HUES64 (cell line): ENCODE data around the gene ROR2.

Experiments
- H3K27ac ChIP-seq: 2 replicates; pipeline ENCODE4 v1.7.0; 2013; ENCODE audit warnings: low read depth, low read length, inconsistent platforms
- H3K27me3 ChIP-seq: 2 replicates; pipeline ENCODE4 v1.6.1; 2013; ENCODE audit warnings: mild to moderate bottlenecking, low read length; ENCODE audit not compliant: insufficient read depth
- H3K36me3 ChIP-seq: 2 replicates; pipeline ENCODE4 v1.6.1; 2013; ENCODE audit warnings: mild to moderate bottlenecking, low read length; ENCODE audit not compliant: insufficient read depth
- H3K4me1 ChIP-seq: 2 replicates; pipeline ENCODE4 v1.6.1; 2013; ENCODE audit warnings: mild to moderate bottlenecking, low read length, moderate library complexity; ENCODE audit not compliant: insufficient read depth
- H3K4me3 ChIP-seq: 2 replicates; pipeline ENCODE4 v1.5.1; 2013; ENCODE audit warnings: mild to moderate bottlenecking, low read length, moderate library complexity
- H3K9ac ChIP-seq: 2 replicates; pipeline ENCODE4 v1.6.1; 2013; ENCODE audit warnings: mild to moderate bottlenecking, low read depth, low read length
- H3K9me3 ChIP-seq: 2 replicates; pipeline ENCODE4 v1.6.1; 2013; ENCODE audit warnings: low read depth, low read length; ENCODE audit not compliant: insufficient read depth
- WGBS: fragments of 150-250, 120-280 bp; methylation state at CpG from one replicate; pipeline ENCODE4 v1.1.7; 2013; ENCODE audit warnings: missing lambda C conversion rate; 5-methylcytosine and 5-hydroxymethylcytosine counted together

The ROR2 gene

GRCh38 chr9:91660521-91660920 is 289.5 kb downstream of the ROR2 start:
- Histone ChIP-seq H3K9me3 (no peaks in the 10 kb centered on the region), H3K36me3 (no peaks in the 10 kb centered on the region), H3K4me3 (no peak overlapping the region), H3K9ac (no peak overlapping the region), H3K27me3 (no peaks in the 10 kb centered on the region), H3K4me1 (0 out of 2 replicates have a peak, but pooled peaks cover 5% of the 10 kb centered on the region), H3K27ac (no peak overlapping the region)
- WGBS: 83% methylated on average over 1 of the region's 1 CpG

- H3K27me3 ChIP-seq: no peaks in the 10 kb centered on the region
- no peaks in the 10 kb centered on the region for H3K9me3 ChIP-seq
- no peak overlapping the region for H3K9ac ChIP-seq
- WGBS: 71% methylated on average over 5 of the region's 6 CpGs
- H3K27ac ChIP-seq: no peak overlapping the region
- H3K4me3 ChIP-seq: no peak overlapping the region
- H3K4me1 ChIP-seq: 0 out of 2 replicates have a peak, but pooled peaks cover 5% of the 10 kb centered on the region
- H3K36me3 ChIP-seq: no peaks in the 10 kb centered on the region
Measured at GRCh38 chr9:91659529-91660495, 290.2 kb downstream of the ROR2 start.

GRCh38 chr9:91658513-91659105 is 291.4 kb downstream of the ROR2 start:
- no peaks in the 10 kb centered on the region for H3K27me3 ChIP-seq
- no peak overlapping the region for H3K27ac ChIP-seq
- H3K4me1 ChIP-seq: 0 out of 2 replicates have a peak, but pooled peaks cover 5% of the 10 kb centered on the region
- no peaks in the 10 kb centered on the region for H3K36me3 ChIP-seq
- H3K9ac ChIP-seq: no peak overlapping the region
- WGBS: 95% methylated on average over 9 of the region's 9 CpGs
- no peak overlapping the region for H3K4me3 ChIP-seq
- no peaks in the 10 kb centered on the region for H3K9me3 ChIP-seq

DNA sequence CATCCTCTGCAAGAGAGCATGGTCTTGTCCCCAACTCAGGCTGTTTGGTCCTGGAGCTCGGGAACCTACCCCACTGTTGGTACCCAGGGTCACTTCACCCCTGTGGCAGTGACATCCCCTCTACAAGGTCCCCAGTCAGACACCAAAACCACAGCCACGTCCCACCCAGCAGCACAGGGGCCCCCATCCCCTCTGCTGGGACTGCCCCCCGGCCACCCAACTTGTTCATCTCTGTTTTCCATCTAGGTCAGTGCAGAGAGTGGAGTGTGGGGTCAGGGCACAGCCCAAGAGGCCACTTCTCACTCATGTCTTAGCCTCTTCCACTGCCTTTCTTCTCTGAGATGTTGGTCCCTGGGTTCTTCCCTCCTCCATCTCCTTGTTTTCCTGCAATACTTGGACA is 292.5 kb downstream of the ROR2 start:
- Histone ChIP-seq H3K4me3 (no peak overlapping the region), H3K9ac (no peak overlapping the region), H3K9me3 (no peaks in the 10 kb centered on the region), H3K27me3 (no peaks in the 10 kb centered on the region), H3K36me3 (no peaks in the 10 kb centered on the region), H3K27ac (no peak overlapping the region), H3K4me1 (0 out of 2 replicates have a peak, but pooled peaks cover 5% of the 10 kb centered on the region)
- 92% methylated on average over 3 of the region's 3 CpGs for WGBS

DNA sequence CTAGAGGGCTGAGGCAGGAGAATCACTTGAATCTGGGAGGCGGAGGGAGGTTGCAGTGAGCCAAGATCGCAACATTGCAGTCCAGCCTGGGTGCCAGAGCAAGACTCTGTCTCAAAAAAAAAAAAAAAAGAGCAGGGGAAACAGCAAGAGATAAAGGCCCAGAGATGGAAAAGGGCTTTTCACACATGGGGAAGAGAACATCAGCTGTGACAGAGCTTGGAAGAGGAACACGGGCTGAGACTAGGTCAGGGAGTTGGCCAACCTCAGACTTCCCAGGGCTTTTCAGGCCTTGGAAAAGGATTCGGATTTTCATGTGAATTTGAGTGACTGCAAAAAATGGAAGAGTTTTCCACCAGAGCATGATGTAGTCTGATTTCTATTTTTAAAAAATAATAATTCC is 294.4 kb downstream of the ROR2 start:
- 96% methylated on average over 4 of the region's 4 CpGs for WGBS
- Histone ChIP-seq H3K9ac (no peak overlapping the region), H3K27ac (no peak overlapping the region), H3K36me3 (no peaks in the 10 kb centered on the region), H3K27me3 (no peaks in the 10 kb centered on the region), H3K4me3 (no peak overlapping the region), H3K4me1 (0 out of 2 replicates have a peak, but pooled peaks cover 5% of the 10 kb centered on the region), H3K9me3 (no peaks in the 10 kb centered on the region)

- H3K36me3 ChIP-seq: no peaks in the 10 kb centered on the region
- no peak overlapping the region for H3K27ac ChIP-seq
- H3K9ac ChIP-seq: no peak overlapping the region
- no peaks in the 10 kb centered on the region for H3K9me3 ChIP-seq
- no peaks in the 10 kb centered on the region for H3K27me3 ChIP-seq
- no peak overlapping the region for H3K4me3 ChIP-seq
- 87% methylated on average over 6 of the region's 6 CpGs for WGBS
- 0 out of 2 replicates have a peak, but pooled peaks cover 3% of the 10 kb centered on the region for H3K4me1 ChIP-seq
Measured at GRCh38 chr9:91655215-91655614, 294.8 kb downstream of the ROR2 start.

DNA sequence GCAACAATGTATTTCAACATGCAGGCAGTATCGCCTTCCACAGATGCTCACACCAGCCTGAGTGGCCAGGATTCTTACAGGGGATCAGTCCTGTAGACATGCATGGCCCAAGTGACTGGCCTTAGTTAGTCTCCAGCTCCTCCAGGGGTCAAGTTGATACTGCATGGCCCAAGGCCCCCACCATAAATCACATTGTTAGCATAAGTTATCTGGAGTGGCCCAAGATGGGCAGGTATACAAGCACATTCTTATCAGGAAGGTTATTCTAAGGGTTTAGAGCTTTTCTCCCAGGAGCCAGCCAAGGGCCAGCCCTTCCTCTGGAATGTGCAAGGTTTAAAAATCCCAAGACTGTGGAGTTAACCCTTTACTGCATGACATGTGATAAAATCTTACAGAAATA is 295.5 kb downstream of the ROR2 start:
- no peak overlapping the region for H3K9ac ChIP-seq
- no peaks in the 10 kb centered on the region for H3K36me3 ChIP-seq
- H3K27ac ChIP-seq: no peak overlapping the region
- WGBS: 90% methylated on average over 1 of the region's 1 CpG
- H3K9me3 ChIP-seq: no peaks in the 10 kb centered on the region
- no peak overlapping the region for H3K4me3 ChIP-seq
- H3K27me3 ChIP-seq: no peaks in the 10 kb centered on the region
- no peaks in the 10 kb centered on the region for H3K4me1 ChIP-seq

- H3K9ac ChIP-seq: no peak overlapping the region
- no peaks in the 10 kb centered on the region for H3K9me3 ChIP-seq
- no peak overlapping the region for H3K27ac ChIP-seq
- no peaks in the 10 kb centered on the region for H3K4me1 ChIP-seq
- H3K36me3 ChIP-seq: no peaks in the 10 kb centered on the region
- no peaks in the 10 kb centered on the region for H3K27me3 ChIP-seq
- no peak overlapping the region for H3K4me3 ChIP-seq
- WGBS: 88% methylated on average over 4 of the region's 4 CpGs
Measured at GRCh38 chr9:91647371-91647770, 302.7 kb downstream of the ROR2 start.

DNA sequence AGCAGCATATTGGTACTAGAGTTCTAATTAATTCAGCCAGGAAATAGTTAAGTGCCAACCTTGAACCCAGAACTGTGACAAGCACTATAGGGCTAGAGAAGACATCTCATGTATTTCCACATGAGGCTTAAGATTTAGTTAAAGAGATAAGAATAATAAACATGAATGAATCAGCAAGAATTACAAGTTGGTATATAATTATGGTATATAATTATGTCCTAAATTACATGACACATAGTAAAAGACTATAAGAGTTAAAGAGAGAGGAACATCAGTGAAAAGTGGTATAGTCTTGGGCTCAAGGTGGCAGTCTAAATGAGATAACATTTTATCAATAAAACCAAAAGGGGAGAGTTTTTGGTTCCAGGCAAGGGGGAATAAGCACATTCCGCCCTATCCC is 303.3 kb downstream of the ROR2 start:
- Histone ChIP-seq H3K4me1 (no peaks in the 10 kb centered on the region), H3K27ac (no peak overlapping the region), H3K9me3 (no peaks in the 10 kb centered on the region), H3K36me3 (no peaks in the 10 kb centered on the region), H3K4me3 (no peak overlapping the region), H3K9ac (no peak overlapping the region), H3K27me3 (no peaks in the 10 kb centered on the region)
- WGBS: no CpG with 5 or more reads among the region's 1 CpG

DNA sequence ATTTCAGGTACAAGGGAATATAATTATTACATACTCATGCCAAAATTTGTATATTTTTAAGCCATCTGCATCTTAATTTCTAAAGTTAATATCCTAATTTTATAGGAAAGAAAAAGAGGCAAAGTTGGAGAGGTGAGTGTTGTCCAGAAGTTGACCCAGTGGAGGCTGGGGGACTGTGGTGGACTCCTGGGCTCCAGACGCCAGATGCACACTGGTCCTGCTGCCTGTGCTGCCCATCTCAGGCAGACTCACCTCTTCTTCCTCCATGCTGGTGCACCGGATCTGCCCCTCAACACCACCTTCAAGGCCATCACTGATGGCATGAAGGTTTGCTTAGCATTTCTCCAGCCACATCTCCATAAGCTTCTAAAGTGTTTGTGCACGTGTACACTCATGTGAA is 305.6 kb downstream of the ROR2 start:
- Histone ChIP-seq H3K27me3 (no peaks in the 10 kb centered on the region), H3K4me3 (no peak overlapping the region), H3K36me3 (no peaks in the 10 kb centered on the region), H3K4me1 (no peaks in the 10 kb centered on the region), H3K27ac (no peak overlapping the region), H3K9ac (no peak overlapping the region), H3K9me3 (no peaks in the 10 kb centered on the region)
- 94% methylated on average over 3 of the region's 3 CpGs for WGBS

DNA sequence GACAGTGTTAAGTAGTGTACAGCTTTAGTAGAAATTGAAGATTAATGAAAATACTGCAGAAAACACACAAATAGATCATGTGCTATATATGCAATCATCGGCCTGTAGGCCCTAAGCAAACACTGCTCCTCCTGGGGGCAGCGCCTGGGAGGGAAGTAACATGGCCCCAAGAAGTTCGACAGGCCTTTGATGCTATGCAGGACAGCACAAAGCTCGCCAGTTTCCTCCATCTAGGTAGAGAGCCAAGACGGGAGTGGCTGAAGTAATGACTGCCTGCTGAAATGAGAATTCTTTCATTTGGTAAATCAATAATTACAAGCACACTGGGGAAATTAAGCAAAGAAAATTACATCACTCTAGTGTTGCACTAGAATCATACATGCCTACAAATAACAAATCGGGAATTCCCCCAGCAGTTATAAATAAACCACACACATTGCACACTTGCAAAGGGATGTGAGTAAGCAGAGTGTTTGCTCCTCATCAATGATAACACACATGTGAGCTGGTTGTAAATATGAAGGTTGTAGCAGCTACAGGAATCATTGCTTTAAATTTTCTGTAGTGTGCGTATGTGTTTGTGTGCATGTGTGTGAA is 306.4 kb downstream of the ROR2 start:
- no peaks in the 10 kb centered on the region for H3K27me3 ChIP-seq
- no peak overlapping the region for H3K9ac ChIP-seq
- no peak overlapping the region for H3K27ac ChIP-seq
- H3K36me3 ChIP-seq: no peaks in the 10 kb centered on the region
- H3K4me3 ChIP-seq: no peak overlapping the region
- WGBS: 82% methylated on average over 7 of the region's 7 CpGs
- no peaks in the 10 kb centered on the region for H3K9me3 ChIP-seq
- no peaks in the 10 kb centered on the region for H3K4me1 ChIP-seq
